Nephron progenitor cell (in vitro differentiated cells): ENCODE data around the gene PIH1D1.
A peak's percentile ranks its signal among the peaks of the same experiment; 100 is the strongest.

Source experiments
- DNase-seq: peaks from one replicate; pipeline ENCODE4 v3.0.0; 2021
- H3K27ac Mint-ChIP-seq: 2 replicates; pipeline ENCODE4 v1.8.0; 2021; ENCODE audit warnings: mild to moderate bottlenecking, moderate library complexity, mixed read lengths
- H3K27me3 Mint-ChIP-seq: 2 replicates; pipeline ENCODE4 v1.8.0; 2021; ENCODE audit warnings: mild to moderate bottlenecking, low read depth, mixed read lengths; ENCODE audit not compliant: poor library complexity
- H3K36me3 Mint-ChIP-seq: 2 replicates; pipeline ENCODE4 v1.8.0; 2021; ENCODE audit warnings: low read depth, mixed read lengths
- H3K4me1 Mint-ChIP-seq: 2 replicates; pipeline ENCODE4 v1.8.0; 2021; ENCODE audit warnings: mixed read lengths
- H3K4me3 Mint-ChIP-seq: 2 replicates; pipeline ENCODE4 v1.8.0; 2021; ENCODE audit warnings: mild to moderate bottlenecking, moderate library complexity, mixed read lengths
- H3K9me3 Mint-ChIP-seq: 2 replicates; pipeline ENCODE4 v1.8.0; 2021; ENCODE audit warnings: mild to moderate bottlenecking, moderate library complexity, mixed read lengths
- CTCF ChIP-seq: fragments of 200-600 bp; sonication (generic); IDR thresholded peaks from 2 replicates; pipeline ENCODE4 v1.5.0; 2021; ENCODE audit warnings: antibody characterized with exemption

PIH1D1 gene

GRCh38 chr19:49437231-49437630, 14.4 kb downstream of the PIH1D1 start:
- peaks cover 58% of the 10 kb centered on the region for H3K4me1 Mint-ChIP-seq
- DNase-seq: no peak
- peaks cover 11% of the 10 kb centered on the region for H3K9me3 Mint-ChIP-seq
- TF ChIP-seq CTCF: no peak
- H3K27me3 Mint-ChIP-seq: peaks cover 100% of the 10 kb centered on the region
- H3K27ac Mint-ChIP-seq: no peak overlapping the region
- H3K4me3 Mint-ChIP-seq: no peak overlapping the region
- no peaks in the 10 kb centered on the region for H3K36me3 Mint-ChIP-seq

DNA sequence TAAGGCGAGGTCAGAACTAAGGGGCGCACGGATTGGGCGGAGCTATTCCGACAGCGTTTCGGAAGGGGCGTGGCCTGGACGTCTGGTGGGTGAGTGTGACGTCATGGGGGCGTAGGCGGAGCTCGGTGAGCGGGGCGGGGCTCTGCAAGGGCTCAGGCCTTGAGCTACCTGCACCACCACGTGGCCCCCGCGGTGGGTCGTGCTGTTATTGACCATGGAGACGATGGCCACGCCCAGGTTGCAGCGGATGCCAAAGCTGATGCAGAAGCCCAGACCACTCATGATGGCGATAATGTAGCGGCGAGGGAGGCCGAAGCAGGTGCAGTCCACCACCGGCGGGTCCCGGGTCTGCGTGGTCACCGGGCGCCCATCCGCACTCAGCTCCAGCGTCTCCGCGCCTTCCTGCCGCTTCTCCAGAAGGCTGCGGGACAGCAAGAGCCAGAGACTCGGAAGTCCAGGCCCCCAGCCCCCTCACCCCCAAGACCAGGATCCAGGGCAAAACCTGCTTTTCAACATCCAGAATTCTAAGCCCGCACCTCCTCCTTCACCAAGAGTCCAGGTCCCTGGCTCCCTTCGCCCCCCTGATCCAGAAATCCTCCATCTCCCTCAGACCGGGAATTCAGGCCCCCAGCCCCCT, 15.1 kb downstream of the PIH1D1 start:
- Mint-ChIP-seq H3K4me3 (peak overlapping the region; percentile 58), H3K27ac (no peak overlapping the region), H3K4me1 (peaks cover 51% of the 10 kb centered on the region), H3K36me3 (no peaks in the 10 kb centered on the region), H3K9me3 (peaks cover 15% of the 10 kb centered on the region), H3K27me3 (peaks cover 100% of the 10 kb centered on the region)
- no peak for TF ChIP-seq CTCF
- peak; percentile 75 for DNase-seq

DNA sequence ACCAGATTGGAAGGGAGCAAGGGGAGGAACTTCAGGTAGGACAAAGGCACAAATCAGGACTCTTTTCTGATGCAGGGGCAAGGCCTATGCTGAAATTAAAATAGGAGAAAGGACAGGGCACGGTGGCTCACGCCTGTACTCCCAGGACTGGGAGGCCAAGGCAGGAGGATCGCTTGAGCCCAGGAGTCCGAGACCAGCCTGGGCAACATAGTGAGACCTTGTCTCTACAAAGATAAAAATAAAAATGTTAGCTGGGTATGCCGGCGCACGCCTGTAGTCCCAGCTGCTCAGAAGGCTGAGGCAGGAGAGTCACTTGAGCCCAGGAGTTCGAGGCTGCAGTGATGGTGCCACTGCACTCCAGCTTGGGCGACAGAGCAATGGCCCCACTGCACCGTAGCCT, 15.9 kb downstream of the PIH1D1 start:
- no peak overlapping the region for H3K27ac Mint-ChIP-seq
- DNase-seq: no peak
- H3K27me3 Mint-ChIP-seq: peaks cover 100% of the 10 kb centered on the region
- peak overlapping the region; percentile 5 for H3K4me3 Mint-ChIP-seq
- H3K9me3 Mint-ChIP-seq: peaks cover 18% of the 10 kb centered on the region
- TF ChIP-seq CTCF: no peak
- peaks cover 48% of the 10 kb centered on the region for H3K4me1 Mint-ChIP-seq
- H3K36me3 Mint-ChIP-seq: no peaks in the 10 kb centered on the region

DNA sequence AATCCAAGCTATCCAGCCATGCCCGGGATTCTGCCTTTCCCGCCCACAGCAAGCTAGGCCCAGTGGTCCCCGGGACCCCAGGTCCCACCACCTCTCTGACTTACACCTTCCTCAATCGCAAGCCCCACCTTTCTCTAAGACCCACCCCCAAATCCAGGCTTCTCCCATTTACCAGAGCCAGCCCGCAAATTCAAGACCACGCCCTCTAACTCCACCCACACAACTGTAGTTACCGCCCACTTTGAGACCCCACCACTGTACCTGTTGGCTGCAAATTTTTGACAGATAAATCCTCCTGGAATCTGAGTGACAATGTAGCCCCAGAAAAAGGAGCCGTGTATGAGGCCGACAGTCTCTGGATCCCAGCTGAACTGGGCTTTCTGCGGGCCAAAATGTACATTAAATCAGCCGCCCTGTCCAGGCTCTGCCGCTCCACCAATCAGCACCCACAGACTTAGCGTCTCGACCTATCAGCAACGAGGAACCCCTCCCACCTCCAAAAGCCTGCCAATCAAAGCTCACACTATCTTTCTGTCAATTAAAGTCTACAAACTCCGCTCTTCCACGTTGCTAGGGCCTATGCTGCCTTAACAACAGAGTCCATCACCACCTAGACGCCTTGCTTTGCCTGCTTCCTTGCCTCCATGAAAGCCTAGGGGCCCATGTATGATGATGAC, 16.6 kb downstream of the PIH1D1 start:
- no peaks in the 10 kb centered on the region for H3K36me3 Mint-ChIP-seq
- H3K4me3 Mint-ChIP-seq: no peak overlapping the region
- peaks cover 47% of the 10 kb centered on the region for H3K4me1 Mint-ChIP-seq
- H3K27me3 Mint-ChIP-seq: peaks cover 100% of the 10 kb centered on the region
- TF ChIP-seq CTCF: no peak
- DNase-seq: no peak
- H3K27ac Mint-ChIP-seq: no peak overlapping the region
- peaks cover 20% of the 10 kb centered on the region for H3K9me3 Mint-ChIP-seq

DNA sequence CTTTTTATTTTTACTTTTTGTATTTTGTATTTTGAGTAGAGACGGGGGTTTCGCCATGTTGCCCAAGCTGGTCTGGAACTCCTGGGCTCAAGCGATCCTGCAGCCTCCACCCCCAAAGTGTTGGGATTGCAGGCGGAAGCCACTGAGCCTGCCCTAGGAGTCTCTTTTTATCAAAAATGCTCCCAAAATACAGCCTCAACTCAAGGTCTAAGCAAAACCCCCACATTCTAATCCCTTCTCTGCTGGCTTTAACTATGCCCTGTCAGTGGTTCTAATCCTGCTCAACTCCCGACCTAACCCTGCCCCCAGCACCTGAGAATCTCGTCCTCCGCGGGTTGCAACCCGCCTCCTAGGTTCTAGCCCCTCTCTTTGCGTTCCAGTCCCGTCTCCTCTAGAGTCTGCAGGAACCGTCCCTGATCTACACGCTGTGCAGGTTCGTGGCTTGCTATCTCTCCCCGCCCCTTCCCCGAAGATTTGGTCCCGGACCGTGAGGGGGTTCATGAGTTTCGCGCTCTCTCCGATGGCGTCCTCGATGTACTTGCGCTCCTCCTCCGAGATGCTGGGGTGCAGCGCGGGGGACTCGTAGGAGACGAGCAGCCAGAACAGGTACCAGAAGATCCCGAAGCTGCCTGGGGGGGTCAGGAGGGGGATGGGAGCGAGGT, 18.2 kb downstream of the PIH1D1 start:
- Mint-ChIP-seq H3K36me3 (no peaks in the 10 kb centered on the region), H3K27me3 (peaks cover 100% of the 10 kb centered on the region), H3K4me3 (no peak overlapping the region), H3K27ac (no peak overlapping the region), H3K9me3 (peaks cover 20% of the 10 kb centered on the region), H3K4me1 (peaks cover 46% of the 10 kb centered on the region)
- no peak for DNase-seq
- no peak for TF ChIP-seq CTCF
